ENCODE results near the gene CMIP. TPM values are rescaled to one million over a fixed set of nuclear protein-coding genes. Genes with fewer than 3 reads are reported as not detected.

Gene CMIP
- total and polyA plus RNA-seq, 10 of the 15 experiments (the other 5 are each of a cell fraction or from before 2014, with no cell fraction given), result 1.2 to 43.2 (median 4.4) TPM

DNA sequence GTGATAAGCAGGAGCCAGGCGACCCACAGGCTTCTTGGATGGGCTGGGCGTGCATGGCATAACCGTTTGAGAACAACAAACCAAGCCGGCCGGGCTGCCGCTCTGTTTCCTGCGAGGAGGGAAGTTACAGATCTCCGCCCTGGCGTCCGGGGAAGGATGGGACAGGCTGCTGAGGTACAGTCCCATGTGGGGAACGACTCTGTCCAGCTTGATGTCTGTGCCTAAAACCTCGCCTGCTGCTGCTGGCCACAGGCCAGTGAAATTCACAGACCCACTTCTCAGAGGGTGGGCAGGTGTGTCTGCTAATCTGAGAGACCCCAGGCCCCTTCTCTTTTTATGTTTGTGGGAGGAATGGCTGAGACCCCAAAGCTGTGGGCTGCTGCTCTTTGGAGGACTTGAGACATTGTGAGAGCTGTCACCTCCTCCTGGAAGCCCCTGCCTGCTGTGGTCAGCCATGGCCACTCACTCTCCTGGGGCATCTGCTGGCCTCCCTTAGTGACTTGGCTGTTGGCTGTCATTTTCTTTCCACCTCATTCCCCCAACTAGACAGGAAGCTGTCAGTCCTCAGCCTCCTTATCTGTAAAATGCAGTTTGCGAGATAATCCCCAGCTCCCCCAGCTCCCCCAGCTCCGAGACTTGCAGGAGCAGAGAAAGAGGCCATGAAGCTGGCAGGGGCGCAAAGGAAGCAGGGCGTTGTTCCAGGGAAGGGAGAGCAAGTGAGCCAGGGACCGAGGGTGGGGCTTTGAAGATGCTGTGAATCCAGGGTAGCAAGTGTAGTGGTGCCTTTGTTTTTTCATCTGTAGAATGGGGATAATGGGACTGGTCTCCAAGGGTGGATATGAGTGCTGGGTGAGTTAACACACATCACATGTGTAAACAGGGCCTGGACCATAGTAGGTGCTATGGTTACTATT, 51.0 kb downstream of the CMIP start:
- ATAC-seq, result no peak
- ChIA-PET CTCF (interaction anchor here (0.6 kb wide), 1 partner anchor 98 kb away, joined by 3 read pairs; no protein-coding TSS in a partner anchor), POLR2A (no interaction called here), SMC1A (ENCODE audit: uncharacterized antibody, unreplicated experiment) (interaction anchor here (1.4 to 3.1 kb wide), 4 partner anchors 14 to 17 kb away, joined by 3 to 19 read pairs (median 6); no protein-coding TSS in a partner anchor), RAD21 (ENCODE audit: unreplicated experiment) (interaction anchor here (1.2 kb wide), 1 partner anchor 10 kb away, joined by 4 read pairs; no protein-coding TSS in a partner anchor)
- Histone ChIP-seq H3K4me3 (no peak overlapping the region), H3K9me3 (replicated peaks; ENCODE audit: control insufficient read depth, insufficient read depth, low read length) (no peaks in the 10 kb centered on the region), H3K36me3 (ENCODE audit: control insufficient read depth in 2 of 2, insufficient read depth in 2 of 2, low read length in 1 of 2) (peaks cover 0 to 6% of the 10 kb centered on the region in 2 experiments; a peak in 2 of 4 replicates), H3K4me1 (ENCODE audit: control insufficient read depth, insufficient read depth, low read length) (peaks cover 11% of the 10 kb centered on the region), H3K4me2 (ENCODE audit: control insufficient read depth, insufficient read depth) (no peak overlapping the region), H3K9ac (ENCODE audit: control insufficient read depth, insufficient read depth, low read length) (no peak overlapping the region), H2AFZ (ENCODE audit: control insufficient read depth, low read depth, low read length) (no peak overlapping the region), H3K27me3 (replicated peaks in 1 of 2; ENCODE audit: control insufficient read depth in 2 of 2, insufficient read depth in 2 of 2, low read length in 1 of 2) (no peaks in the 10 kb centered on the region), H4K20me1 (ENCODE audit: control insufficient read depth, insufficient read depth) (no peaks in the 10 kb centered on the region; the same call in 1 of the 2 replicates), H3K79me2 (ENCODE audit: control insufficient read depth, insufficient read depth, low read length) (peaks cover 15% of the 10 kb centered on the region), H3K27ac (ENCODE audit: control insufficient read depth, insufficient read depth) (no peak overlapping the region)
- in situ Hi-C loops (cut with MboI) (no loop called here), intact Hi-C loops (cut with micrococcal nuclease; ENCODE audit: unreplicated experiment) (loop anchor here (5.0 kb wide), 1 partner anchor 222 kb away; no protein-coding TSS in a partner anchor)
- WGBS (ENCODE audit: insufficient coverage, insufficient replicate concordance, low lambda C conversion rate, missing lambda C conversion rate), result 84% methylated on average over 17 of the region's 17 CpGs
- no peak for FAIRE-seq
- DNase-seq (ENCODE audit: low read depth, low spot score), result no peak
- no TSS peak for BruUV-seq (replicated peaks)
- TF ChIP-seq, protein P1, sequence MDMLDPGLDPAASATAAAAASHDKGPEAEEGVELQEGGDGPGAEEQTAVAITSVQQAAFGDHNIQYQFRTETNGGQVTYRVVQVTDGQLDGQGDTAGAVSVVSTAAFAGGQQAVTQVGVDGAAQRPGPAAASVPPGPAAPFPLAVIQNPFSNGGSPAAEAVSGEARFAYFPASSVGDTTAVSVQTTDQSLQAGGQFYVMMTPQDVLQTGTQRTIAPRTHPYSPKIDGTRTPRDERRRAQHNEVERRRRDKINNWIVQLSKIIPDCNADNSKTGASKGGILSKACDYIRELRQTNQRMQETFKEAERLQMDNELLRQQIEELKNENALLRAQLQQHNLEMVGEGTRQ (IDR thresholded peaks at IDR 0.05; ENCODE audit: borderline replicate concordance, low read depth, low read length), result no peak
- TF ChIP-seq, protein P2, sequence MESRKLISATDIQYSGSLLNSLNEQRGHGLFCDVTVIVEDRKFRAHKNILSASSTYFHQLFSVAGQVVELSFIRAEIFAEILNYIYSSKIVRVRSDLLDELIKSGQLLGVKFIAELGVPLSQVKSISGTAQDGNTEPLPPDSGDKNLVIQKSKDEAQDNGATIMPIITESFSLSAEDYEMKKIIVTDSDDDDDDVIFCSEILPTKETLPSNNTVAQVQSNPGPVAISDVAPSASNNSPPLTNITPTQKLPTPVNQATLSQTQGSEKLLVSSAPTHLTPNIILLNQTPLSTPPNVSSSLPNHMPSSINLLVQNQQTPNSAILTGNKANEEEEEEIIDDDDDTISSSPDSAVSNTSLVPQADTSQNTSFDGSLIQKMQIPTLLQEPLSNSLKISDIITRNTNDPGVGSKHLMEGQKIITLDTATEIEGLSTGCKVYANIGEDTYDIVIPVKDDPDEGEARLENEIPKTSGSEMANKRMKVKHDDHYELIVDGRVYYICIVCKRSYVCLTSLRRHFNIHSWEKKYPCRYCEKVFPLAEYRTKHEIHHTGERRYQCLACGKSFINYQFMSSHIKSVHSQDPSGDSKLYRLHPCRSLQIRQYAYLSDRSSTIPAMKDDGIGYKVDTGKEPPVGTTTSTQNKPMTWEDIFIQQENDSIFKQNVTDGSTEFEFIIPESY (IDR thresholded peaks at IDR 0.05), result no peak
- TF ChIP-seq CHD2 (IDR thresholded peaks at IDR 0.05; ENCODE audit: borderline replicate concordance, low read depth, low read length), result no peak
- TF ChIP-seq RUNX3 (IDR thresholded peaks at IDR 0.05; ENCODE audit: low read length), result no peak
- TF ChIP-seq, protein P3, sequence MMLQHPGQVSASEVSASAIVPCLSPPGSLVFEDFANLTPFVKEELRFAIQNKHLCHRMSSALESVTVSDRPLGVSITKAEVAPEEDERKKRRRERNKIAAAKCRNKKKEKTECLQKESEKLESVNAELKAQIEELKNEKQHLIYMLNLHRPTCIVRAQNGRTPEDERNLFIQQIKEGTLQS (IDR thresholded peaks at IDR 0.05; ENCODE audit: borderline replicate concordance, extremely low read depth, low read depth, low read length), result no peak
- no peak for TF ChIP-seq FOXM1 (IDR thresholded peaks at IDR 0.05; ENCODE audit: low read depth, low read length)
- TF ChIP-seq EP300 (IDR thresholded peaks at IDR 0.05; ENCODE audit: borderline replicate concordance in 1 of 2, control insufficient read depth in 1 of 2, low read depth in 2 of 2, low read length in 2 of 2), result no peak
- TF ChIP-seq GABPA (IDR thresholded peaks at IDR 0.05; ENCODE audit: low read depth), result no peak
- no peak for TF ChIP-seq CBFB (IDR thresholded peaks at IDR 0.05; ENCODE audit: low read depth)
- TF ChIP-seq, protein P4, sequence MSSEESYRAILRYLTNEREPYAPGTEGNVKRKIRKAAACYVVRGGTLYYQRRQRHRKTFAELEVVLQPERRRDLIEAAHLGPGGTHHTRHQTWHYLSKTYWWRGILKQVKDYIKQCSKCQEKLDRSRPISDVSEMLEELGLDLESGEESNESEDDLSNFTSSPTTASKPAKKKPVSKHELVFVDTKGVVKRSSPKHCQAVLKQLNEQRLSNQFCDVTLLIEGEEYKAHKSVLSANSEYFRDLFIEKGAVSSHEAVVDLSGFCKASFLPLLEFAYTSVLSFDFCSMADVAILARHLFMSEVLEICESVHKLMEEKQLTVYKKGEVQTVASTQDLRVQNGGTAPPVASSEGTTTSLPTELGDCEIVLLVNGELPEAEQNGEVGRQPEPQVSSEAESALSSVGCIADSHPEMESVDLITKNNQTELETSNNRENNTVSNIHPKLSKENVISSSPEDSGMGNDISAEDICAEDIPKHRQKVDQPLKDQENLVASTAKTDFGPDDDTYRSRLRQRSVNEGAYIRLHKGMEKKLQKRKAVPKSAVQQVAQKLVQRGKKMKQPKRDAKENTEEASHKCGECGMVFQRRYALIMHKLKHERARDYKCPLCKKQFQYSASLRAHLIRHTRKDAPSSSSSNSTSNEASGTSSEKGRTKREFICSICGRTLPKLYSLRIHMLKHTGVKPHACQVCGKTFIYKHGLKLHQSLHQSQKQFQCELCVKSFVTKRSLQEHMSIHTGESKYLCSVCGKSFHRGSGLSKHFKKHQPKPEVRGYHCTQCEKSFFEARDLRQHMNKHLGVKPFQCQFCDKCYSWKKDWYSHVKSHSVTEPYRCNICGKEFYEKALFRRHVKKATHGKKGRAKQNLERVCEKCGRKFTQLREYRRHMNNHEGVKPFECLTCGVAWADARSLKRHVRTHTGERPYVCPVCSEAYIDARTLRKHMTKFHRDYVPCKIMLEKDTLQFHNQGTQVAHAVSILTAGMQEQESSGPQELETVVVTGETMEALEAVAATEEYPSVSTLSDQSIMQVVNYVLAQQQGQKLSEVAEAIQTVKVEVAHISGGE (CRISPR knock-in tag; IDR thresholded peaks at IDR 0.05), result no peak
- TF ChIP-seq FOXK2 (IDR thresholded peaks at IDR 0.05), result no peak
- TF ChIP-seq BHLHE40 (IDR thresholded peaks at IDR 0.05; ENCODE audit: borderline replicate concordance in 1 of 2, low read depth in 2 of 2, low read length in 1 of 2), result no peak
- no peak for TF ChIP-seq TCF12 (IDR thresholded peaks at IDR 0.05; ENCODE audit: low read depth, low read length)
- no peak for TF ChIP-seq HDAC6 (IDR thresholded peaks at IDR 0.05; ENCODE audit: unreplicated experiment)

All from GM12878 (cell line).